Measurements from ENCODE around the gene STX8.

STX8 gene

GRCh38 chr17:9236286-9237052 lies 339.2 kb downstream of the STX8 start:
- DNase-seq = no peak

GRCh38 chr17:9235346-9235745 lies 340.3 kb downstream of the STX8 start:
- DNase-seq = no peak

DNA sequence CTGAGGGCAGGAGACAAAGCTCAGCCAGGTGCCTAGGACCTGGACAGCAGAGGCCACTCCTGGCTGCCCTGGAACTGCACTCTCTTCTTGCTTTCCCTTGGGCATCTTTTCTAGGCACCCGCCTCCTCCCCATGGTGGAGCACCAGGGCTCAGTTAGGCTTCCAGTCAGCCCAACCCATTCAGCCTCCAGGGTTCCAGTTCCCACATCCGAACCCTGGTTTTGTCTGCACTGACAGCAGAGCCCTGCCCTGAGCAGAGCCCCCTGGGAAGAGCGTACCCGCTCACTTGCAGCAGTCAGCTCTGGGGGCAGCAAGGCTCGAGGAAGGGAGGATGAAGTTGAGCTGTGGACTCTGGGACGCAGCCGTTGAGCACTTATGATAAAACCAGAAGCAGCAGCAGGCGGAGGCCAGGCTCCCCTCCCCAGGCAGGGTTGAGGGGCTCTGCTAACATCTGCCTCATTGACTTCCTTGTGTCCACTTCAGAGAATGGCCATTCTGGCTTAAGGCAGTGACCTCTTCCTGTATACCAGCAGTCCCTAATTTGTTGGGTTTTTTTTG lies 341.2 kb downstream of the STX8 start:
- DNase-seq = no peak

DNA sequence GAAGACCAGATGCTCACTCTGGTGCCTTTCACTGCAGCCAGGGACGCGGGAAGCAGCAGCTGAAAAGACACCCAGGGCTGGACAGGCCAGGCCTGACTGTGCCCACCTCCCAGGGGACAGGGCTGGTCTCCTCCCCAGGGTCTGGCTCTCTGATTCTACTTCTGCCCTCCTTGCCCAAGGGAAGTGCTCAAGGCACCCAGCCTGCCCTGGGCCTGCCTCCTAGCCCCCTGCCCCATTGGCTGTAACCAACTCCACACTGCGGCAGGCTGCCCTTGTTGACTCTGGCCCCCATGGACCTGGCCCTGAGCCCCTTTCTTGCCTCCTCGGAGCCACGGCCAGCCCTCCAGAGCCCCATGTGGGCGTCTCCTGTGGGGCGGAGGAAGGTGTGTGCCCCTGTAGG lies 341.9 kb downstream of the STX8 start:
- no peak for DNase-seq

- no peak for DNase-seq
Measured at GRCh38 chr17:9233271-9233599, 342.4 kb downstream of the STX8 start.

GRCh38 chr17:9232591-9233270 lies 342.9 kb downstream of the STX8 start:
- DNase-seq = no peak

- DNase-seq = no peak
Measured at GRCh38 chr17:9232155-9232475, 343.5 kb downstream of the STX8 start.

DNA sequence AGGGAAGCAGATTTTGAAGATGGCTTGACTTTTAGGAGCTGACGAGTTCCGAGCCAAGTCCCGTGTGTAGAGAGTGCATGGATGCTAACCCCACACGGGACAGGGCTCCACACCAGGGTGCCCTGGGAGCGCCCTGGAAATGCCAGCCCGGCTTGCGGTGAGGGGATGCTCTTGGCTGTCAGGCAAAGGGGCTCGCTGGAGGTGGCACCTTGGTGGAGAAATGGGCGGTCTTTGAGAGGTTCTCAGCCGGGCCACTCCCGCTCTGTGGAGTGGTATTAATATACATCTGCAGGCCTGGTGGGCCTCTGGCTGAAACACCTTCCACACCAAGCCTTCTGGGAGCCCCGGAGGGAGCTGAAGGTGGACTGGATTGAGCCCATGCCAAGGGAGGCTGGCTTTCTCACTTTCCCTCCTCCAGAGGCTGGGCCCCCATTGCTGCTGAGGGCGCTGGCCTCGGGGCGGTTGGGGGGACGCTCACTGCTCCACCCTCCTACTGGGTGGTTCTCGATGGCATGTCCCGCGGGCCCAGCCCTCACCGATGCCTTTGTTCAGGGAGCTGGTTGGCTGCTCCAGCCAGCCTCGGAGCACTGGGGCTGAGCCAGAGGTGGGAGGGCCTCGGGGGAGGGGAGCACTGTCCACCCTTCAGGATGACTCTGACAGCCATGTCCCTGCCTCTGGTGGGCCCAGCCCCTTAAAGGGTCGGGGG lies 344.0 kb downstream of the STX8 start:
- DNase-seq = no peak

DNA sequence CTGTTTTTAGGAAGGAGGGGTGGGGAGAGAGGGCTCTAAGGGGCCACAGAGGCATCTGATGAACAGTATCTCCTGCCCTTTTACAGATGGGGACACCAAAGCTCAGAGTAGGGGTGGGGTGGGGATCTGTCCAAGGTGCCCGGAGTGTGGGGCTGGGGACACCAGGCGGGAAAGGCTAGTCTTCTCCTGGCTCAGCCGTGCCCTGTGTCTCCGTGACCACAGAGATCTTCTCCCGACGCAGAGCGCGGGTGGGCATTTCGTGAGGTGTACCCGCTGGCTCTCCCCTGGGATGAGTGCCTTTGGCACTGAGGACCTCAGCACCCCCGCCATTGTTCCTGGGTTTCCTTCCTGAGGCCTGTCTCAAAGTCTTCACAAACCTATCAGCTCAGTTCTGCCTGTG lies 344.8 kb downstream of the STX8 start:
- no peak for DNase-seq

DNA sequence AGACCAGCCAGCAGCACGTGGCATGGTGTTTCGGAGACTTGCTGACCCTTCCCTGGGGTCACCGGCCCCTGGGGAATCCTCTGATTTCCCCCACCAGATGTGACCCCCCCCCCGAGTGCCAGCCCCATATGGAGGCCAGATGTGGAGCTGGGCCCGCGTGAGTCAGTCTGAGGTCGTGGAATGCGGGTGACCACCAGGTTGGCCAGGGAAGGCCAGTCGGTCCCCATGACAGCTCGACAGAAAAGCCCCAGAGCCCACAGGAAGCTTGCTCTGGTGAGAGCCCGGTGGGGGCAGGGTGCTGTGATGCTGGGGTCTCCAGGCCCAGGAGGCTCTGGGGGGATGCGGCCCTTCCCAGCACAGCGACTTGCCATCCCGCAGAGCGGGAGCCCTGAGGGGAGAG lies 345.3 kb downstream of the STX8 start:
- DNase-seq = no peak

DNA sequence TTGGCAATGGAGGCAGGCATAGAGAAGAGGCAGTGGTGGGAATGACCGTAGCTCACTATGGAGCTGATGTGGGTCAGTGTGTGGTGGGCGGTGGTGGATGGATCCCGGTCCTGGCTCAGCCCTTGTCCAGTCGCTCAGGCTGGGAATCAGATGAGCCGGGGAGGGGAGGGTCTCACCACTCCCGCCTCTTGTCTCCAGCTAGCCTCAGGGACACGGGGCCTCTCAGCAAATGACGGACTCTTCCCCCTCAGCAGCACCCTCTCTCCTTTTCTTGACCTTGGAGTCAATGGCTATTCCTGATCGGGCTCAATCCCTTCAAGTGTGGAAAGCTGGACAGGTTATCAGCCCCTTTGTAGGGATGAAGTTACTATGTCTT lies 345.8 kb downstream of the STX8 start:
- no peak for DNase-seq

DNA sequence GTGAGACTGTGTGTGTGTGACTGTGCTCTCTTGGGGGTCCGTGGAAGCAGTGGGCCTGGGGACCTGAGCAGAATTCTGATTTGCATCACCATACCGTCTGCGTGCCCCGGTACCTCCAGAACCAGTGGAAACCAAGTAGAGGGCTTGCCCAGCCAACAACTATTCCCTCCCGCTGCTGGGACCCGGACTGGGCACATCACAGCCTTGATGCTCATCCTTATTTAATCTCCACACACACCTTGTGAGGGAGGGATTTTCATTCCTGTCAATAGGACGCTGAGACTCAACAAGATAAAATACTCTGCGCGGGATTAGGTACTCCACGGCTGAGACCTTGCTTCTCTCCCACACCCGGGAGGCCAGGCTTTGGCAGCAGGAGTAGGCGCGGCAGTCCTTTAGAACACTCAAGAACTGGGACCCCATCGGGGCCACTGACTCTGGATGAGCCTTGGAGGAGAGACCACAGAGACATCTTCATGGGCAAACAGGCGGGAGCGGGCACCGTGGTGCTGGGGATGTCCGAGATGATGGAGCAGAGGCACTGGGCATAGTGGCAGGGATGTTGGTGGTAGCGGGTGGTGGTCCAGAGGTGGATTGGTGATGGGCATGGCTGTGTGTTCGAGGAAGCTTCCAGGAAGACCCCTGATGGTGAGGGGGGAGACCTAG lies 346.3 kb downstream of the STX8 start:
- no peak for DNase-seq

DNA sequence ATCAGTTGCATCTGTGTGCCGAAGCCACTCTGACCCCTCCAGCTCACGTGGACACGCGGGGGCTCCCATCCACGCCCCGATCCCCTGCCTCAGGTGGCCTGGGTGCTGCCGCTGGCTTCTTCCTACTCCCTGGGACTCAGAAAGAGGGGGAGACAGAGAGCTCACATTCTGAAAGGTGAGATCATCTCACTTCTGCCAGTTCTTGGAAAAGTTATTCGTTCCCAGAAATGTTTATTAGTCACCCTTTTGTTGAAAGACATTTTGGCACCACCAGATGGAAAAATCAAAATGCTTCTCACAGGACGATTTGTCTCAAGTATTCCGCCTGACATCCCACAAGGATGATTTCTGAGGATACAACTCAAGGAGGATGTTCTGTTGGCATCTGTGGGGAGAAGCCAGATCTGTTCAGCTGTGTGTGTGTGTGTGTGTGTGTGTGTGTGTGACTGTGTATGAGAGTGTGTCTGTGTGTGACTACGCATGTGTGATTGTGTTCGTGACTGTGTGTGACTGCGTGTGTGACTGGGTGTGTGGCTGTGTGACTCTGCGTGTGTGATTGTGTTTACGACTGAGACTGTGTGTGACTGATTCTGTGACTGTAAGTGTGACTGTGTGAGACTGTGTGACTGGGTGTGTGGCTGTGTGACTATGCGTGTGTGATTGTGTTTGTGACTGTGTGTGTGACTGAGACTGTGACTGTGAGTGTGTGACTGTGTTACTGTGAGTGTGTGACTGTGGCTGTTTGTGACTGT lies 347.0 kb downstream of the STX8 start:
- DNase-seq = no peak

DNA sequence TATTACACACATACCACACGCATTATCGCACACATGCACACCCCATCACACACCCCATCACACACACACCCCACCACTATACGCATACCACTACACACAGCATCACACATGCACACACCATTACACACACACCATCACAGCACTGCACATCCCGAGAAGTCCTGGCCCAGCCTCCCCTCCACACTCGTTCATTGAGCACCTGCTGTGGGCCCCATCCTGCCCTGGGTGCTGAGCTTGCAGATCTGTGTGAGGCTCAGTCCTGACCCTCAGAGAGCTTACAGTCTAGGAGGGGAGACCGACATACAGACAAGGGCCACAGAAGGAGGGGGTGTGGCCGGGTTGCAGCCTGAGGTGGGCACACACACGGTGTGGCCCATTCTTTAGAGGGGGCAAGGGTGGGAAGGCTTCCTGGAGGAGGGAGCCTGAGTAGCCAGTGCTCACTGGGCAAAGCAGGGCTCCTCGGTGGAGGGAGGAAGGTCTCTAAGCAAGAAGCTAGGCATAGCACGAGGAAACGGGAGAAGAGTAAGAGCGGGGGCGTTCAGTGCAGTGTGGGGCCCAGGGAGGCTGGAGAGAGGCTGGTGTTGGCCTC lies 347.7 kb downstream of the STX8 start:
- DNase-seq = no peak

DNA sequence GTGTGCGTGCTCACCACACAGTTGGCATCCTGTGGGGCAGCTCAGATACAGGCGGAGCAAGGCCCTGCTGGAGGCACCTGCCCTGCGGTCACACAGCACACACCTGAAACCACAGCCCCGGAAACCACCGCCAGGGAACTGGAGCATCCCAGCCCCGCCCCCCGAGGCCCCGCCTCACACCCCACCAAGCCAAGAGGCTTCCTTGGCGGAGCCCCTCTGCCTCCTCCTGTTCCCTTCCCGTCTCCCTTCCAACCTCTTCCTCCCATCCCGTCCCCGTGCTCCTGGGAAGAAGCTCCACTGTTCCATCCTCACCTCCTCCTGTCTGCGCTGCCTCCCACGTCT lies 348.9 kb downstream of the STX8 start:
- no peak for DNase-seq

DNA sequence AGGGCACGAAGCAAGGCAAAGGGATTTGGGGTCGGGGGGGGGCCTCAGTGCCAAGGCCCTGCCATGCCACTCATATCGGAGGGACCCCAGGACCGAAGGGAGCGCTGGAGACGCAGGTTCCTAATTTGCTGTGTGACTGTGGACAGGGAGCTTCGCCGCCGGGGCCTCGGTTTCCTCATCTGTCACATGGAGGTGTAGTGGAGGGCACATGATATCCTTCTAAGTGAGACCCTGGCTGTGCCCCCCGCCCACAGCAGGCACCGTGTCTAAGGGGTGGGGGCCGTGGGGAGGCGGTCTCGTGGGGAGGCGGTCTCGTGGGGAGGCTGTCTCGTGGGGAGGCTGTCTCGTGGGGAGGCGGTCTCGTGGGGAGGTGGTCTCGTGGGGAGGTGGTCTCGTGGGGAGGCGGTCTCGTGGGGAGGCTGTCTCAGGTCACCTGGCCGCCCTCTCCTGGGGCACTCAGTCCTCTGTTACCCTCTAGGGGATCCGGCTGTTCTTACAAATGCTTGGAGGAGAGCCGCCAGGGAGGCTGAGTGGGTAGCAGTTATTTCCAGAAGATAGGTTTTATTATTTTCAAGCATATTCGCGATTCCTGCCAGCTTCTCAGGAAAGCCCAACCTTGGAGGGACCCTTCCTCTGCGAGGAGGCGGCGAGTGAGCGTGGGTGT lies 349.4 kb downstream of the STX8 start:
- DNase-seq = no peak

GRCh38 chr17:9225305-9226101 lies 350.1 kb downstream of the STX8 start:
- no peak for DNase-seq

DNA sequence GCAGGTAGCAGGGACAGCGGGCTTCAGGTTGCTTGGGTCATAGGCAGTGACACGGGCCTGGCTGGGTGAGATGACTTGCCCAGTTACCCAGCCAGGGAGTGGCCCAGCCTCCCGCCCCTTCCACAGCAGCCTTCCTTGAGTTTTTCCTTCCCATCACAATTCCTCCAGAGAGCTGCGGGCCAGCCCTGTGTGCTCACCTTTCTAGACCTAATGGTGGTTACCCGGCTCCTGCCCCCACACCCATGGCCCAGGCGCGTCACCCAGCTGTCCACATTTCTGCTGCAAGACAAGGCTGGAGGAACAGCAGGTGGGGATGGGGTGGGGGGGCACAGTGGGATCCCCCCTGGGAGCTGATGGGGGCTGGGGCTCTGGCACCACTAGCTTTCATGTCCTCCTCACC lies 351.1 kb downstream of the STX8 start:
- DNase-seq = no peak

GRCh38 chr17:9223531-9223930 lies 352.1 kb downstream of the STX8 start:
- DNase-seq = no peak

DNA sequence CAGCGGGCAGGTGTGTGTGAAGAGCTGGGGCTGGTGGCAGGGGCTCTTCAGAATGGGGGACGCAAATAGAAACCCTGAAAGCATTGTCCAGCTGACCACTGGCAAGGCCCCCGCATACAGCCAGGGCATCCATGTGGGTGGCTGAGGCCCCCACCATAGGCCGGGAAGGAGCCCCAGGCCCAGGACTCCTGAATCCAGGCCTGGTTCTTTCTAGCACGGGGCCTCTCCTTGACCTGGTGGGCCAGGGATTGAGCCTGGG lies 353.8 kb downstream of the STX8 start:
- DNase-seq = no peak

GRCh38 chr17:9221147-9221921 lies 354.3 kb downstream of the STX8 start:
- no peak for DNase-seq

Measured in DMS79 (cell line).